NCI-H460 (cell line): ENCODE data around the gene MGAT3. TPM values are rescaled to one million over a fixed set of nuclear protein-coding genes. Genes with fewer than 3 reads are reported as not detected.
A peak's percentile ranks its signal among the peaks of the same experiment; 100 is the strongest.
"Not testable (repeated sequence)": the region's sequence is repeated elsewhere in the genome, so short reads cannot be mapped to it uniquely, and the experiment has no call there.

Experiments used
- DNase-seq: peaks from one replicate; pipeline ENCODE4 v3.0.0-alpha.2; 2016; ENCODE audit warnings: low read depth; ENCODE audit errors: extremely low read depth
- total RNA-seq: library from RNA; depleted of rRNA; stranded (reverse); fragments of >200 nt; shearing (Covaris generic); gene quantifications from 2 replicates; pipeline ENCODE4 v1.2.3, GENCODE V29; 2014

The MGAT3 gene
- total RNA-seq, 1 experiment from 2014 or later = 0.02 TPM

DNA sequence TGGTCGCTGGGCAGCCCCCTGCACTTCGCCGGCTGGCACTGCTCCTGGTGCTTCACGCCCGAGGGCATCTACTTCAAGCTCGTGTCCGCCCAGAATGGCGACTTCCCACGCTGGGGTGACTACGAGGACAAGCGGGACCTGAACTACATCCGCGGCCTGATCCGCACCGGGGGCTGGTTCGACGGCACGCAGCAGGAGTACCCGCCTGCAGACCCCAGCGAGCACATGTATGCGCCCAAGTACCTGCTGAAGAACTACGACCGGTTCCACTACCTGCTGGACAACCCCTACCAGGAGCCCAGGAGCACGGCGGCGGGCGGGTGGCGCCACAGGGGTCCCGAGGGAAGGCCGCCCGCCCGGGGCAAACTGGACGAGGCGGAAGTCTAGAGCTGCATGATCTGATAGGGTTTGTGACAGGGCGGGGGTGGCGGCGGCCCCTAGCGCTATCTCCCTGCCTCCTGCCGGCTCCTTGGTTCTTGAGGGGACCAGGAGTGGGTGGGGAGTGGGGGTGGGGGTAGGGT is 31.8 kb downstream of the MGAT3 start:
- no peak for DNase-seq

DNA sequence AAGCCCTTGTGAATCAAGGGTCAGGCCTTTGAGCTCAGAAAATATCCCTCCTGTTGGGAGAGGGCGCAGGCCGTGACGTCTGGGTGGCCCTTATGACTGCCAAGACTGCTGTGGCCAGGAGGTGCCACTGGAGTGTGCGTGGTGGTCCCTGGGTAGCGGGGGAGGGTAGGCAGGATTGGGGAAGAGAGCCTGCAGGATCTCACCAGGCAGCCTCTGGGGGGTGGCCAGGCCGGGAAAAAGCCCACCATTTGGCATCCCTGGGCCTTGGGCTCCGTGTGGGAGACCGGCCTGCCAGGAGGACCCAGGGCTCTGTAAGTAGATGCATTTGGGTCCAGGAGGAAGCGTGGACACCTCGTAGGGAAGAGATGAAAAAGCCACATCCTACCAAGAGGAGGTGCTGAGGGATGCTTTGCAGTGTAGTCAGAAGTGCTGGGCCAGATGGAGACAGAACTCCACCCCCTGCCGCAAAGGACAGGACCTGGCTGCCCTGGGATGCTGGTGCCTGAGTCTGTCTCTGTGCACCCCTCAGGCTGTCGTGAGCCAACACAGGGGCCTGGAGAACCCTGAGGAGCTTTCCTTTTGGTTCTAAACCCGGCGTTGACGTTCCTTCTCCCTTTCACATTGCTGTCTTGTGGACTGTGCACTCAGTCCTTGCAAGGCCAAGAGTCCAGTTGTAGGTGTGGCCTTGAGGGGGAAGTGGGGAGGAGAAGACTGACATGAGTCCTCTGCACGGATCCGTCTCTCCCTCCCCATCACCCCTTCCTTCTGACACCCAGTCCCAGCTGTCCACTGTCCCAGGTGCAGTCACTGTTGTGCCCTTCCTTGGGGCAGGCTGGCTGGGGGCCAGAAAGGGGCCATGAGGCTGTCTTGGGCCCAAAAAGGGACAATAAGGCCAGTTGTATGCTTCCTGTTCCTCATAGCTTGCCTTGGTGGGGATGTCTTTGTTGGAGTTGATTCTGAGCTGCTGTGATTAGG is 32.6 kb downstream of the MGAT3 start:
- DNase-seq = no peak

DNA sequence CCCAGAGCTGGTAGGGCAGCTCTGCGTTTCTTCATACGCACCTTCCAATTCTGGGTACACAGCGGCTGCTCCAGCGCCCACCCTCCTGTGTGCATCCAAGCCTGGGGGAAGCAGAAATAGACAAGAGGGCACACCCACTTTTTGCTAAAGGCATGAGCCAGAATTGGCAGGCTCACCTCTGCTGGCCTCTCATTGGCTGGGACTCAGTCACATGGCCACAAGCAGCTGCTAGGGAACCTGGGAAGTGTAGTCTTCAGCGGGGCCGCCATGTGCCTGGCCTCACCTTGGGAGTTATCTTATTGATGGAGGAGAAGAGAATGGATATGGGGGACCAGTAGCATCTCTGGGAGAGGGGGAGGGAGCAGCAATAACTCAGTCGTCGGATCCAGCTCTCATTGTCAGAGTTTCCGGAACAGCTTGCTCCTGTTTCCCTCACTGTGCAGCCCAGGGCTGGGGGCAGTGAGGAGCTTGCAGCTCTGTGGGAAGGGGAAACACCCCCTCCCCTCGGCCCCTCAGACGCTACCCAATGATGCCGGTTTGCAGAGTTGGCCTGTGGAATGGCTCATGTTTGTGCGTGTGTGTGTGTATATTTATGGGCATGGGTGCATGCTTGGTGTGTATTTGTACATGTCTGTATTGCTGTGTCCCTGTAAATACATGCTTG is 33.5 kb downstream of the MGAT3 start:
- DNase-seq = peak; percentile 71

DNA sequence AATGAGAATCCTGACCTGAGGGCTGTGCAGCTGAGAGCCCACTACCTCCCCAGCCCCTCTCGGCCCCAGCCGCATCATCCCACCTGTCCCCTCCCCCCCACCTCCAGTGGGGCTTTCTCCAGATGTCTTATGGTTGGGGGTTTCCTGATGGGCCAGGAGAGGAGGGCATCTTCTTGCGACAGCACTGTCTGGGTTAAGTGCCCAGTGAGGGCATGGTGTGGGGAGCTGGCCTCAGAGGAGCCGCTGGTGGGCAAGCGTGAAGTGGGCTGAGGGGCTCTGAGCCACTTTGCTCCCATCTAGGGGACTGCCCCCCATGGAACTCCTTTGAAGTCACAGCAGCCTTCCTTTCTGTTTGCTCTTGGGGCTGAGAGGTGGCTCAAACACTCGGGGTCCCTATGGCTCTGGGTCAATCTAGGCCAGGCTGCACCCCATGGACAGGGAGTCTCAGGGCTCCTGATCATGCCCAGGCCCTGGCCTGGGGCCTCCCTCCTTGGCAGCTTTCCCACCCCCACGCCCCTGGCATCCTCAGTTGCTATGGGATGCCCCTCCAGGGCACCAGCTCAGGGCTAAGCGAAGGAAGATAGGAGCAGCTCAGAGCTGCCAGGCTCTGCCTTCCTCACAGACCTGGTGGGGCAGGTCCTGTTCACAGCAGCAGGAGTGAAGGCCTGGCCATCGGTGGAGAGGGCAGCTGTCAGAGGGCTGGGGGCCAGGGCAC is 34.3 kb downstream of the MGAT3 start:
- no peak for DNase-seq

DNA sequence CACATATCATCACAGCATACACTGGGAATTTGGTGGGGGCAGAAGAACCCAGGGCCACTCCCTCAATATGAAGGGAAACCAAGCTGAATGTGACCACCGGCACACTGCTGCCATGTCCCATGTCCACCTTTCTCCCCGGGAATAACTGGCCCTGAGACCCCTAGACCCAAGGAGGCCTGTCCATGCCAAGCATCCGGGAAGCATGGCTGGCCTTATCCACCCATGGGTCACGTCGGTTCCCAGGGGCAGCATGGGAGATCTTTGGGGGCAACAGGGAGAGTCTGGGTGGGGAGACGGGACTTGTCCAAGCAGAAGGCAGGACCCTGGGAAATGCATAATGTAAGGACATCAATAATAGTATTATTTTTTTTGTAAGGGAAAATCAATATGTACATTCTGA is 34.9 kb downstream of the MGAT3 start:
- DNase-seq = no peak

DNA sequence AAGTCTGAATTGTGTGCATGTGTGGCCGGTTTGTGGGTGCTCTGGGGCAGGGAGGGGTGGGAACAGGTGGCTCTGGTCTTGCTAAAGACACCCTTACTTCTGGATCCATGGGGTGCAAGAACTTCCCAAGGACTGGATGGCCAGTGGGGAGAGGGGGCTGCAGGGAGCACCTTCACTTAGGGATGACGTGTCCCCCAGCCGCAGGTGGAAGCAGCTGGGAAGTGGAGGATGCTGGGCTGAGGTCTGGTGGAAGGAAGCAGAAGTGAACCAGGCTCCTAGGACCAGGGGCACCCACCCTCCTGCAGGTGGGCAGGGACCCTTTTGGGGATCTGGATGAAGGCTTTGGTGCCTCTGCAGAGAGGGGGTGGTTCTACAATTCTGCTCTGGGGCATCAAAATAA is 35.4 kb downstream of the MGAT3 start:
- DNase-seq = no peak

DNA sequence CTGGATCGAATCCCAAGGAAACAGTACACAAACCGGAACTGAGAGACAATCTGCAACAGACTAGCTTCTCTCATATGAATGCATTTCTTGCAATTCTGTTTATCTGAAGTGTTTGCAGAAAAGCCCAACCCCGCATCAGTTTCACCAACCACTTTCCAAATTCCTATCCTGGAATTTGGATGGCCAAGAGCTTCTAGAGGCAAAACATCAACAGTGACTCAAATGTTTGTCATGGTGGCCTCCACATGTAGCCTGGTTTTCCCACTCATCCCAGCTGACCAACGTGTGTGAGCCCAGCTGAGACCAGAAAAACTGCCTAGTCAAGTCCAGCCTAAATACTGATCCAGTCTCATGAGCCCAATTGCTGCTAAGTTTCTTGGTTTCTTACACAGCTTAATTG is 36.9 kb downstream of the MGAT3 start:
- DNase-seq = no peak

DNA sequence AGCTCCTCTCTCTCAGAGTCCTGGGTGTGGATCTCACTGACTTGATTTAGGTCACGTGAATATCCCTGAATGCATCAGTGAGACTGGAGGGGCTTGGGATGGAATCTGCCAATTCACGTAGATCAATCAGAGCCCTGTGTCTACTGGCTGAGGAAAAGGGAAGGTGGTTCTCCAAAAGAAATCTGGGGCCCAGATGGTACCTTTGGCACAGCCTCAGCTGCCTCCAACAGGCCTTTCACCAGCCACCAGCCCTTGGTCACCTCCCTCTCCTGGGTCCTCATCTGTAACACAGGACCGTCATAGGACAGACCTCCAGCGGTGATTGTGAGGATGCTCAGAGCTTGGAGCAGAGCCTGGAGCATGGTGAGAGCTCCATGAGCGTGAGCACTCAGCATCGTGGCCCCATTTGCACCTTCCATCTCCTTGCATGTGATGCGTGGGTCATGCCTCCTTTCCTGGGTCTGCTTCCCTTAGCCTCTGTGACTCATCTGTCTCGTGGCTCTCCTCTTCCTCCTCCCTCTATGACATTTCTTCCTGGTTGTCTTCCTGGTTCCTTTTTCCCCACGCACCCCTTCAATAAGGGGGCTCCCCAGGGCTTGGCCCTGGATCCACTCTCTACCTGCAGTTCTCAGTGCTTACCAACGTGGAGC is 37.8 kb downstream of the MGAT3 start:
- no peak for DNase-seq

DNA sequence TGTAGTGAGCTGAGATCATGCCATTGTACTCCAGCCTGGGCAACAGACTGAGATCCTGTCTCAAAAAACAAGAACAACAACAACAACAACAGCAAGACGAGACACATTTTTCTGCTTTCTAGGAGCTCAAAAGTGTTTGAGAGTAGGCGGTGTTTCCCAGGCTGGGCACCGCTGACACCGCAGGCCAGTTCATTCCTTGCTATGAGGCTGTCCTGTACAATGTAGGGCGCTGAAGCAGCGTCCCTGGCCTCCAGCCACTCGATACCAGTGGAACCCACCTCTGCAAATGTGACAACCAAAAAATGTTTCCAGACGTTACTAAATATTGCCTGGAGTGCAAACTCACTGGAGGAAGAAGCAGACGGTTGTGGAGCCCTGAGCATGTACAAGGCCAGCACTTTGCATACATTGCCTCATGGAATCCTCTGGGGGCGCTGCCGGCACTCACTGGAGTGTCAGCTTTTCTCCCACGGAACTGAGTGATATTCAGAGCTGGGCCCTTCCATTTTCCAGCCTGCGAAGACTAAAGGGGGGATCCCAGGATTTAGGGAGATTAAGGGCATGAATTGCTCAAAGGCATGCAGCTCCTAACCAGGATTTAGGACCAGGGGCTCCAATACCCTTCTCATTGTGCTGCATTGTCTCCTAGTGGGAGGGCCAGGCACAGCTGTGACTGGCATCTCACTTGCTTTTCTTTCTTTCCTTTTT is 39.5 kb downstream of the MGAT3 start:
- DNase-seq = peak; percentile 58

DNA sequence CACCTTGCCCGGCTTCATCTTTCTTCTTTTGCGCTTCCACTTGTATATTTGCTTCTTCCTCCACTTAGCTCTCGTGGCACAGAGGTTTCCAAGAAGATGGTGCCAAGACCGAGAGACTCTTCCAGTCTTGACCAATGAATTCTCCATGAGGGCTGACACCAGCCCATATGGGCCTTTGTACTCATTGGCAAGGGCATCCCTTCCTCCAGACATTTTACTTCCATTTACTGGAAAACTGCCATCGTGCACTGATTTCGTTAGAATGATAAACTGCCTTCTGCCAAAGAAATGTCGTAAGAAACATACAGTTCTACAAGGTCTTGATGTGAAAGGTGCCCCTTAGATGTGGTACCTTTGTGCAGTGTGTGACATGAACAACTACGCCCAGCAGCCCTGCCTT is 40.6 kb downstream of the MGAT3 start:
- DNase-seq = no peak

DNA sequence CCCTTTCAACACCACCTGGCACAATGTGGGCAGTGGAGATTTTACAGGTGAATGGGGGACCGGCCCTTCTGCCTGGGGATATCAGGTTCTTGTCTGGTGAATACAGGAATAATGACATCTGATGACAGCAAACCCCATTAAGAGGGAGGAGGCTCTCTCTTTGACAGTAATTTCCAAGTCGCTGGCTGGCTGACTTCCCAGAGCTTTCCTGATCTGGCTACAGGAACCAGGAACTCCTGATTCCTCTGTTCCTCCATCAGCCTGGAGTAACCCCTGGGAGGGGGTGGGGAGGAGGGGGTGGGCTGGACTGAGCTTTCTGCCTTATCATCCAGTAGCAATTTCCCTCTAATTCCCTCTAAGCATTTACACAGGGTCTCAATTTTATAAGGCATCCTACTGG is 41.6 kb downstream of the MGAT3 start:
- DNase-seq = no peak

DNA sequence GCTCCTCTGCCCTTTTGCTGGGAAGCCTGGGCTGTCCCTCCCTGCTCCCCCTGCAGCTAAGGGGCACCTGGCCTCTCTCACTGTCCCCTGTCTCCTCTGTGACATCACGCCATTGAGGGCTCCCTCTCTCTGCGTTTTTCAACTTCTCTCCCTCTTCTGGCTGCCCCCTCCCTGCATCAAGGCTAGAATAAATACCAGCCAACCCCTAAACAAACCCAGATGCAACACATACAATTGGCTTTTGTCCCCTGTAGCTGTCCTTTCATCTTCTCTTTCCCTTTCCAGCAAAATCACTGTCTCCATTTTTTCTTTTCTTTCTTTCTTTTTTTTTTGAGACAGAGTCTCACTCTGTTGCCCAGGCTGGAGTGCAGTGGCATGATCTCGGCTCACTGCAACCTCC is 42.0 kb downstream of the MGAT3 start:
- no peak for DNase-seq

DNA sequence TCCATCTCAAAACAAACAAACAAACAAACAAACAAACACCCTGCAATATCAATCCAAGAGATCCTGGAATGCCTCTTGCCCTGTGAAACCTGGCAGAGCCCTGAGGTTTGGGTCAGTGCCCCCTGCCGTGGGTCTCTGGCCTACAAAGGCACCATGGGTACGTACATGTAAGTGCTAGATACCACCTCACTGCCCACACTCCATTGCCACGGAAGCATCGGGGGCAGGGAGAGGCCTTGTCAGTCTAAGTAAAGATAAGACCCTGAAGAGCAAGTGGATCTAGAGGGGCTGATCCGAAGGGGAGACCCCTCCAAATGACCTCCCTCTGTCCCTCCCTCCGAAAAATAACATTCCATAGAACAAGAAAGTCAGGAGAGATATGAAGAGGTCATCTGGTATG is 43.3 kb downstream of the MGAT3 start:
- no peak for DNase-seq

DNA sequence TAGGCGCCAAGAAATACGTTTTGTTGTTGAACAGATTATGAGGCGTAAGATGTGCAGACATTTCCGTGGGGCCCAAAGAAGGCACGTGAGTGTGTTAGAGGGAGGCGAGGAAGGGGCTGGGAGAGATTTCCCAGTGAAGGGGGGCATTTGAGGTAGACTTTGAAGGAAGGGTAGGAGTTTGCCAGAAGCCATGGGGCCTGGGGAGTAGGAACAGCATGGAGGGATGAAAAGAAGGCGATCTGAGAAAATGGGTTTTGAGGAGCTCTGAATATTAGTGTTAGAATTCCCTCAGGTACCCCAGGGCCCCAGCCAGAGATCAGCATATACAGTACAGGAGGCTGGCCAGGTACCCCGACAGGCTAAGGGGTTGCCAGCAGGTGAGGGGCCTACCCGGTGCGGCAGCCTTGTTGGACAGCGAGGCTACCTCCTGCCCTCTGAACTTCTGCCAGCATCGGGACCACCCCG is 44.9 kb downstream of the MGAT3 start:
- DNase-seq = no peak

DNA sequence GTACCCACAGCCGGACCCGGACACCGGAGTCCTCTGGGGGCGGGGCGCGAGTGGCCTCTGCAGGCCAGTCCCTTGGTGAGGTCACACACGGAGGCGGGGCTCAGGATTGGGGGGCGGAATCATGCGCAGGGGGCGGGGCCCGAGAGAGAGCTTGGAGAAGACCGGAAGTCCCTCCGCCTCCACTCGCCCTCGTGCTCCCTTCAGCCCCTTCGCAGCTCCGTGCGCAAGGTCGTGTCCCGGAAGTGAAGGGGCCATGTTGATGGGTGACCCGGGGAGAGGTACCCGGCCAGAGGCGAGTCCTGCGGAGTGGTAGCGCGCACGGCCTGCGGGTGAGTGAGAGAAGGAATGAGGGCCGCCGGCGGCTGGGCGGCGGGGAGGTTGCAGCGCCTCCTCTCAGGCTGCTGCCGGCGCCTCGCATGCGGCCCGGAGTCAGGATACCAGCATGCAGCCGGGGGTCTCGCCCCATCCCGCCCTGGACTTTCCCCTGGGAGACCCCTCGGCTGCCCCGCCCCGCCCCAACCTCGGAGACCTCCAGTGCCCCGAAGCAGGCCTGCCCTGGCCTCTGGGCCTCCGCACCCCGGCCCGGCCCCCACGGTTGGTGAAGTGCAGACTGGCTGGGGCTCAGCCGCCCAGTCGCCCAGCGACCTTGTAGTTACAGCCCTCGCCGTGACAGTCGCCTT is 45.4 kb downstream of the MGAT3 start, which contains the start of gene MIEF1:
TSS of gene MIEF1 (plus strand) at position 182 of the 680 bp plus-strand sequence. CDS start 9,005 bp downstream, outside the sequence.
- DNase-seq = peak; percentile 90

DNA sequence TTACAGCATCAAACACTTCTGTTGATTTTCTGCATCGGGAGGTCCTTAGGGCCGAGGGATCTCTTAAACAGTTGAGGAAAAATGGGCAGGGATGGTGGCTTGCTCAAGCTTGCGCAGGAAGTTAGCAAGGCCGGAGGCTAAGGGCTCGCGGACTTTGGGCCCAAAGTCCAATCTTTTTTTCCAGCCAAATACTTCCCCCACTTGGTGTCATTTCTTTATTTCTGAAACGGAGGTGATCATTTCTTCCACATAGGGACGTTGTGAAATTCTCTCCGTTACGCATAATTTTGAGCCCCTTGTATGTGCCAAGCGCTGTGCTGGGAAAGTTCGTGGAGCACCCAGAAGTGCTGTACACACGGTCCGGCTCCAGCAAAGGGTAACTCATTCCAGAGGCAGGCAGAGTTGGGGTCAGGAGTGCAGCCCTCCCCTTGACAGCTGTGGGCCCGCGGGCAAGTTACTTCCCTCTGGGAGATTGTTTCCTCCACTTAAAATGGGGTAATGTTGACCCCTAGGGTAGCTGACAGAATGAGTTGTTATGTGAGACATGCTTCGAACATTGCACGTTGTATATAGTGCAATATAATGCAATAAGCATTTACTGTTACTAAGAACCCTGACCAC is 46.1 kb downstream of the MGAT3 start:
- no peak for DNase-seq

DNA sequence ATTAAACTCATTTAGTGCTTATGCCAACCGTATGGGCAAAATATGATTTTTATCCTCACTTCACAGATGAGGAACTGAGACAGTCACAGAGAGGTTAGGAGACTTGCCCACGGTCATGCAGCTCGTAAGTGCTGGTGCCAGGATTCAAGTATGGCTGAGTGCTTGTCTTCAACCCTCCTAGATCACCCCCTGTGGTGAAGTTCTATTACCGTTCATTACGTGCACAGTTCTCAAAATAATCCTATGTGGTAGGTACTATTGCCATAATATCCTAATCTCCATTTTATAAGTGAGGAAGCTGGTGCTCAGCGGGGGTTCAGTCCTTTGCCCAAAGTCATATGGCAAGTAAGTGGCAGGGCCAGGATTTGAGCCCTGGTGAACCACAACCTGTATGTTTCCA is 46.8 kb downstream of the MGAT3 start:
- no peak for DNase-seq

DNA sequence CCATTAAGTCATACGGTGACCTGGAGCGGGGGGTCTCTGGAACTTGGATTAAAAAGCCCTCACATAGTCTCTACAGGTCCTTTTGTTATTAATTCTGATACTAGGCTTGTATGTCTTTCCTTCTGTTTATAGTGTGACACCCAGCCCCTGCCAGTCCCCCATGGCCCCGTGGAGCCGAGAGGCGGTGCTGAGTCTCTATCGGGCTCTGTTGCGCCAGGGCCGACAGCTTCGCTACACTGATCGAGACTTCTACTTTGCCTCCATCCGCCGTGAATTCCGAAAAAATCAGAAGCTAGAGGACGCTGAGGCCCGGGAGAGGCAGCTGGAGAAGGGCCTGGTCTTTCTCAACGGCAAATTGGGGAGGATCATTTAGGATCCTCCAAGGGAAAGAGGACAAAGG is 47.3 kb downstream of the MGAT3 start:
- no peak for DNase-seq

DNA sequence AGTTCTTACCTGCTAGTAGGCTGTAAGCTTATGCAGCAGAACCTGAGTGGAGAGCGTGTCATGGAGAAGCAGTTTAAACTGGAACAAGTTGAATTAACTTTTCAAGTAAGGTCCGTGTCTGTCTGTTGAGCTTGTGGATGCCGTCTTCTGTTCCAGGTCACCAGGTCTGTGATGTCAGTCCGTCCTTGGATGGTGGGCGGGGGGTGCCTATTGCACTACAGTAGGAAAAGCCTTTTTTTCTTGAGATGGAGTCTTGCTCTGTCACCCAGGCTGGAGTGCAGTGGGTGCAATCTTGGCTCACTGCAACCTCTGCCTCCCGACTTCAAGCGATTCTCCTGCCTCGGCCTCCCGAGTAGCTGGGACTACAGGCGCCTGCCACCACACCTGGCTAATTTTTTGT is 50.2 kb downstream of the MGAT3 start:
- not testable (repeated sequence) for DNase-seq
